Measurements from ENCODE around the gene MC5R.

- TF ChIP-seq CTCF (IDR thresholded peaks at IDR 0.05) (no peak), POLR2A (IDR thresholded peaks at IDR 0.05) (no peak)
Measured at GRCh38 chr18:13809043-13809430, 14.9 kb upstream of the MC5R start.

All from heart left ventricle (tissue), 13 donors.